D721Med (cell line): ENCODE data around the gene PLXDC1.

ENCODE experiments used
- DNase-seq: peaks from one replicate; pipeline ENCODE4 v3.0.0; 2011; ENCODE audit warnings: low spot score; ENCODE audit not compliant: insufficient read length
- FAIRE-seq: peaks from 2 replicates; lab custom pipeline; 2011; peaks lifted over from hg19 to GRCh38; lab: Jason Lieb, UNC
- CTCF ChIP-seq: IDR thresholded peaks from 2 replicates; pipeline ENCODE4 v1.5.1; 2012; ENCODE audit warnings: mild to moderate bottlenecking, control low read depth; ENCODE audit not compliant: insufficient read depth; ENCODE audit errors: missing control alignments

The PLXDC1 gene

GRCh38 chr17:39099663-39100286 is 51.7 kb downstream of the PLXDC1 start:
- peak; percentile 49 for DNase-seq
- FAIRE-seq: peak; percentile 48
- no peak for TF ChIP-seq CTCF

- no peak for FAIRE-seq
- DNase-seq: no peak
- TF ChIP-seq CTCF: no peak
Measured at GRCh38 chr17:39098588-39098987, 52.8 kb downstream of the PLXDC1 start.

- DNase-seq (no peak), FAIRE-seq (no peak)
- no peak for TF ChIP-seq CTCF
Measured at GRCh38 chr17:39097537-39097936, 53.9 kb downstream of the PLXDC1 start.

- DNase-seq (no peak), FAIRE-seq (peak; percentile 94)
- no peak for TF ChIP-seq CTCF
Measured at GRCh38 chr17:39097150-39097519, 54.3 kb downstream of the PLXDC1 start.

- FAIRE-seq (no peak), DNase-seq (no peak)
- TF ChIP-seq CTCF: no peak
Measured at GRCh38 chr17:39096508-39097149, 54.8 kb downstream of the PLXDC1 start.

- no peak for DNase-seq
- TF ChIP-seq CTCF: no peak
- FAIRE-seq: no peak
Measured at GRCh38 chr17:39095309-39095686, 56.1 kb downstream of the PLXDC1 start.

GRCh38 chr17:39094607-39095308 is 56.7 kb downstream of the PLXDC1 start:
- TF ChIP-seq CTCF: no peak
- no peak for FAIRE-seq
- no peak for DNase-seq
